HL-60 (cell line): Measurements from ENCODE around the gene ARHGAP20.

Source experiments
- DNase-seq, 2 experiments: peaks; one replicate each; pipeline ENCODE4 v3.0.0-alpha.2; 2010 to 2020; ENCODE audit warnings: low read depth in 1 of 2, low spot score in 1 of 2
- H3K27ac ChIP-seq: fragments of 250-450 bp; sonication (Bioruptor Pico); replicated peaks from 2 replicates; pipeline ENCODE4 v1.5.1; 2020; ENCODE audit warnings: mild to moderate bottlenecking, moderate library complexity
- H3K27me3 ChIP-seq: fragments of 250-450 bp; sonication (Bioruptor Pico); 2 replicates; pipeline ENCODE4 v1.5.1; 2021; ENCODE audit warnings: mild to moderate bottlenecking, moderate library complexity; ENCODE audit not compliant: insufficient read depth, poor library complexity, severe bottlenecking
- H3K4me3 ChIP-seq: replicated peaks from 2 replicates; pipeline ENCODE4 v1.5.1; 2011; ENCODE audit warnings: mild to moderate bottlenecking, control low read depth, low read length; ENCODE audit not compliant: insufficient read depth
- CTCF ChIP-seq: IDR thresholded peaks from one replicate; pipeline ENCODE4 v1.5.1; 2011; ENCODE audit warnings: low read length, control low read depth, inconsistent platforms; ENCODE audit not compliant: insufficient read depth
- GABPA ChIP-seq: IDR thresholded peaks from 2 replicates; pipeline ENCODE4 v1.6.1; 2012; ENCODE audit warnings: low read depth
- POLR2AphosphoS5 ChIP-seq: IDR thresholded peaks from 2 replicates; pipeline ENCODE4 v1.6.1; 2012; ENCODE audit warnings: low read depth
- REST ChIP-seq: IDR thresholded peaks from 2 replicates; pipeline ENCODE4 v1.6.1; 2012; ENCODE audit warnings: low read depth; ENCODE audit not compliant: insufficient replicate concordance
- SPI1 ChIP-seq: IDR thresholded peaks from 2 replicates; pipeline ENCODE4 v1.6.1; 2012; ENCODE audit warnings: low read depth, mild to moderate bottlenecking, borderline replicate concordance

ARHGAP20 gene

GRCh38 chr11:110755941-110756340, 43.7 kb upstream of the ARHGAP20 start:
- TF ChIP-seq REST (no peak), GABPA (no peak), SPI1 (no peak), POLR2AphosphoS5 (no peak), CTCF (no peak)
- no peak for DNase-seq
- no peak overlapping the region for H3K4me3 ChIP-seq

GRCh38 chr11:110752890-110753289, 40.7 kb upstream of the ARHGAP20 start:
- DNase-seq, result no peak
- TF ChIP-seq CTCF, result no peak
- TF ChIP-seq POLR2AphosphoS5, result no peak
- no peak for TF ChIP-seq GABPA
- TF ChIP-seq SPI1, result no peak
- no peak for TF ChIP-seq REST
- no peak overlapping the region for H3K4me3 ChIP-seq
- no peak overlapping the region for H3K27ac ChIP-seq
- H3K27me3 ChIP-seq, result no peaks in the 10 kb centered on the region

More at GRCh38 chr11:110755941-110756340, 43.7 kb upstream of the ARHGAP20 start:
- H3K27ac ChIP-seq, result no peak overlapping the region
- no peaks in the 10 kb centered on the region for H3K27me3 ChIP-seq

GRCh38 chr11:110750100-110750499, 37.9 kb upstream of the ARHGAP20 start:
- Histone ChIP-seq H3K27ac (no peak overlapping the region), H3K4me3 (no peak overlapping the region), H3K27me3 (no peaks in the 10 kb centered on the region)
- TF ChIP-seq GABPA, result no peak
- TF ChIP-seq CTCF, result no peak
- no peak for TF ChIP-seq SPI1
- TF ChIP-seq POLR2AphosphoS5, result no peak
- no peak for TF ChIP-seq REST
- no peak for DNase-seq
